GM12878 (cell line): ENCODE data around the gene SERINC5. TPM values are rescaled to one million over a fixed set of nuclear protein-coding genes. Genes with fewer than 3 reads are reported as not detected.

Experiments
- BHLHE40 ChIP-seq, 2 experiments: fragments of 450-650 bp in 1 of 2; IDR thresholded peaks; 2 replicates each; pipeline ENCODE4 v1.6.1; 2011 to 2017; ENCODE audit warnings: low read depth in 2 of 2, borderline replicate concordance in 1 of 2, improper control_type of control experiment in 1 of 2, low read length in 1 of 2, mild to moderate bottlenecking in 1 of 2
- CBFB ChIP-seq: IDR thresholded peaks from 2 replicates; pipeline ENCODE4 v1.6.1; 2016; ENCODE audit warnings: antibody characterized with exemption, low read depth
- CREM ChIP-seq: IDR thresholded peaks from 2 replicates; pipeline ENCODE4 v1.6.1; 2014; ENCODE audit warnings: antibody characterized with exemption, low read depth
- HCFC1 ChIP-seq: fragments of 150-350 bp; IDR thresholded peaks from 2 replicates; pipeline ENCODE4 v1.6.1; 2014; ENCODE audit warnings: low read length
- LARP7 ChIP-seq: fragments of 450-650 bp; IDR thresholded peaks from 2 replicates; pipeline ENCODE4 v1.6.1; 2017; ENCODE audit warnings: mild to moderate bottlenecking
- SIN3A ChIP-seq: IDR thresholded peaks from 2 replicates; pipeline ENCODE4 v1.6.1; 2012; ENCODE audit warnings: low read depth, low read length, improper control_type of control experiment
- SREBF1 ChIP-seq: IDR thresholded peaks from 2 replicates; pipeline ENCODE4 v1.6.1; 2012; ENCODE audit warnings: mild to moderate bottlenecking, low read length
- YBX1 ChIP-seq: fragments of 450-650 bp; IDR thresholded peaks from 2 replicates; pipeline ENCODE4 v1.6.1; 2016; ENCODE audit warnings: antibody characterized with exemption
- ZNF687 ChIP-seq: fragments of 450-650 bp; IDR thresholded peaks from 2 replicates; pipeline ENCODE4 v1.6.1; 2017; ENCODE audit warnings: mild to moderate bottlenecking, moderate library complexity
- polyA plus RNA-seq, 11 experiments: library from polyadenylated mRNA; depleted of rRNA in 4 of 11; unstranded in 6 of 11; stranded (reverse) in 5 of 11; fragments of >200 nt; fragmentation: Nextera tagmentation in 4 of 11; fragmentation: Illumina TruSeq in 1 of 11; extraction: Ambion mirVana in 4 of 11; extraction: Trizol in 1 of 11; gene quantifications; 1 replicate in 1 of 11; 2 replicates in 10 of 11; pipeline versions ENCODE4 v1.2.1 to v1.2.3, GENCODE V29; 2011 to 2016; ENCODE audit warnings: inconsistent platforms in 2 of 11, missing spikeins in 2 of 11, low read depth in 1 of 11
- total RNA-seq, 4 experiments: library from RNA; depleted of rRNA in 3 of 4; stranded (reverse); fragments of >200 nt in 3 of 4; fragmentation: Illumina TruSeq in 1 of 4; extraction: Trizol in 1 of 4; gene quantifications; 2 replicates each; pipeline versions ENCODE4 v1.2.1 to v1.2.3, GENCODE V29; 2013 to 2021

The SERINC5 gene
- total and polyA plus RNA-seq, 10 of the 15 experiments (the other 5 are each of a cell fraction or from before 2014, with no cell fraction given) = 0.66 to 7.0 (median 2.8) TPM

- TF ChIP-seq CBFB = no peak
- no peak for TF ChIP-seq SREBF1
- no peak for TF ChIP-seq SIN3A
- no peak for TF ChIP-seq YBX1
- TF ChIP-seq BHLHE40 (IDR thresholded peaks at IDR 0.05; ENCODE audit: borderline replicate concordance in 1 of 2, low read depth in 2 of 2, low read length in 1 of 2) = no peak
- no peak for TF ChIP-seq LARP7
- TF ChIP-seq CREM = no peak
- TF ChIP-seq HCFC1 = no peak
- peak; percentile 50 for TF ChIP-seq ZNF687
These were observed 72.9 kb downstream of the SERINC5 start (continued) for GRCh38 chr5:80182809-80183580.
